Muscle of leg (tissue), 11 donors: Measurements from ENCODE around the gene TLDC2. TPM values are rescaled to one million over a fixed set of nuclear protein-coding genes. Genes with fewer than 3 reads are reported as not detected.
"Not testable (repeated sequence)": the region's sequence is repeated elsewhere in the genome, so short reads cannot be mapped to it uniquely, and the experiment has no call there.

ENCODE experiments used
- DNase-seq: peaks from one replicate; pipeline ENCODE4 v3.0.0; 2013
- H3K27ac ChIP-seq: one replicate; pipeline ENCODE4 v1.5.1; 2013; ENCODE audit warnings: mild to moderate bottlenecking, low read length, control low read depth
- H3K27me3 ChIP-seq: one replicate; pipeline ENCODE4 v1.6.1; 2013; ENCODE audit warnings: low read length; ENCODE audit not compliant: control insufficient read depth, insufficient read depth
- H3K36me3 ChIP-seq: one replicate; pipeline ENCODE4 v1.6.1; 2013; ENCODE audit warnings: low read length; ENCODE audit not compliant: control insufficient read depth, insufficient read depth
- H3K4me1 ChIP-seq: one replicate; pipeline ENCODE4 v1.6.1; 2013; ENCODE audit warnings: low read length; ENCODE audit not compliant: control insufficient read depth, insufficient read depth
- H3K4me3 ChIP-seq: one replicate; pipeline ENCODE4 v1.5.1; 2013; ENCODE audit warnings: low read length, control low read depth
- H3K9me3 ChIP-seq: replicated peaks from 2 replicates; pipeline ENCODE4 v1.6.1; 2013; ENCODE audit warnings: low read depth, low read length; ENCODE audit not compliant: control insufficient read depth
- WGBS: methylation state at CpG from one replicate; pipeline ENCODE4 v1.1.5; 2013; ENCODE audit warnings: missing lambda C conversion rate; ENCODE audit not compliant: insufficient coverage; 5-methylcytosine and 5-hydroxymethylcytosine counted together
- polyA plus RNA-seq, 8 donors: library from polyadenylated mRNA; unstranded; fragments of 120-200 nt; gene quantifications; one replicate each; pipeline versions ENCODE4 v1.2.1 to v1.2.3, GENCODE V29; 2013; ENCODE audit warnings: inconsistent platforms in 1 of 8, low replicate concordance in 1 of 8; ENCODE audit not compliant: insufficient read length in 8 of 8, insufficient read depth in 1 of 8
- total RNA-seq: library from RNA; stranded (reverse); fragments of 120-200 nt; gene quantifications from one replicate; pipeline ENCODE4 v1.2.4, GENCODE V29; 2013

TLDC2 gene
- total and polyA plus RNA-seq, 9 donors, result 0.04 to 0.45 (median 0.24) TPM; not detected in 1

GRCh38 chr20:36905566-36905965, 29.6 kb downstream of the TLDC2 start:
- peaks cover 34% of the 10 kb centered on the region for H3K36me3 ChIP-seq
- not testable (repeated sequence) for H3K4me3 ChIP-seq, H3K27ac ChIP-seq, DNase-seq, H3K27me3 ChIP-seq, H3K9me3 ChIP-seq, H3K4me1 ChIP-seq
- WGBS, result 95% methylated on average over 3 of the region's 10 CpGs

DNA sequence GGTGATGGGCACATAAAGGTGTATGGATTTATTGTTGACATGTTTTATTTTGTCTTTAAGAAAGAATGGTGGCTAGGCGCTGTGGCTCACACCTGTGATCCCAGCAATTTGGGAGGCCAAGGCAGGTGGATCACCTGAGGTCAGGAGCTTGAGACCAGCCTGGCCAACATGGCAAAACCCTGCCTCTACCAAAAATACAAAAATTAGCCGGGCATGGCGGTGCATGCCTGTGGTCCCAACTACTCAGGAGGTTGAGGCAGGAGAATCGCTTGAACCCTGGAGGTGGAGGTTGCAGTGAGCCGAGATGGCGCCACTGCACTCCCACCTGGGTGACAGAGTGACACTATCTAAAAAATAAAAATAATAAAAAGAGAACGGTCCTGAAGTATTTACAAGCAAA, 30.1 kb downstream of the TLDC2 start:
- H3K36me3 ChIP-seq, result peaks cover 34% of the 10 kb centered on the region
- 60% methylated on average over 1 of the region's 7 CpGs for WGBS
- DNase-seq, H3K4me1 ChIP-seq, H3K9me3 ChIP-seq, H3K27ac ChIP-seq, H3K4me3 ChIP-seq, H3K27me3 ChIP-seq: not testable (repeated sequence)

DNA sequence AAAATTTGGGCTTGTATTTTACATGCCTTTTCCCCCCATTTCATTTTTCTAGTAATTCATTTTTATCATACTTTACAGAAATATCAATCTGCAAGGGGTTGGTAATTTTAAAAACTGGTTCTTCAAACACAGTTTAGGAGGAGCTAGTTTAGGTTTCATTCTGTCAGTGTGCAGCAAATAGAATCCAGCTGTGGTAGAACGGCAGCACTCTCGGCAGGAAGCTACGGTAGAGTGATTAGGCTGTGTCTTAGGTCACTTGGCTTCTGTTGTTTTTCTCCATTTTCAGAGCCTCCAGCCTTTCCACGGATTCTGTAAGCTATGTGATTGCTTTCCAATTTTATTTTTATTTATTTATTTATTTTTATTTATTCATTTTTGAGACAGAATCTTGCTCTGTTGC, 32.7 kb downstream of the TLDC2 start:
- DNase-seq, result no peak
- H3K4me1 ChIP-seq, result no peaks in the 10 kb centered on the region
- no peaks in the 10 kb centered on the region for H3K9me3 ChIP-seq
- H3K27ac ChIP-seq, result no peak overlapping the region
- H3K27me3 ChIP-seq, result no peaks in the 10 kb centered on the region
- peaks cover 22% of the 10 kb centered on the region for H3K36me3 ChIP-seq
- no peak overlapping the region for H3K4me3 ChIP-seq
- WGBS, result 53% methylated on average over 3 of the region's 4 CpGs

- H3K27me3 ChIP-seq, result no peaks in the 10 kb centered on the region
- peaks cover 21% of the 10 kb centered on the region for H3K36me3 ChIP-seq
- H3K4me1 ChIP-seq, result no peaks in the 10 kb centered on the region
- H3K9me3 ChIP-seq, result no peaks in the 10 kb centered on the region
- H3K27ac ChIP-seq, result no peak overlapping the region
- WGBS, result no CpG with 5 or more reads among the region's 2 CpGs
- no peak overlapping the region for H3K4me3 ChIP-seq
- DNase-seq, result no peak
These were observed 40.3 kb downstream of the TLDC2 start for GRCh38 chr20:36916199-36916598.

DNA sequence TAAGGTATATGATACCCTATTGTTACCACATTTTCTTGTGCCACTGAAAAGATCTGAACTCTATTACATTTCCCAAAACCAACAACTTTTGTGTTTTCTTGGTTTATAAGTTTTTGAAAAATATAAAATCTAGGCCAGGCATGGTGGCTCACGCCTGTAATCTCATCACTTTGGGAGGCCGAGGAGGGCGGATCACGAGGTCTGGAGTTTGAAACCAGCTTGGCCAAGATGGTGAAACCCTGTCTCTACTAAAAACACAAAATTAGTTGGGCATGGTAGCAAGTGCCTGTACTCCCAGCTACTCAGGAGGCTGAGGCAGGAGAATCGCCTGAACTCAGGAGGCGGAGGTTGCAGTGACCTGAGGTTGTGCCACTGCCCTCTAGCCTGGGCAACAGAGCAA, 41.3 kb downstream of the TLDC2 start:
- 90% methylated on average over 2 of the region's 6 CpGs for WGBS
- Histone ChIP-seq H3K27ac (no peak overlapping the region), H3K36me3 (peaks cover 21% of the 10 kb centered on the region), H3K4me1 (no peaks in the 10 kb centered on the region), H3K9me3 (no peaks in the 10 kb centered on the region), H3K4me3 (no peak overlapping the region), H3K27me3 (no peaks in the 10 kb centered on the region)
- no peak for DNase-seq

DNA sequence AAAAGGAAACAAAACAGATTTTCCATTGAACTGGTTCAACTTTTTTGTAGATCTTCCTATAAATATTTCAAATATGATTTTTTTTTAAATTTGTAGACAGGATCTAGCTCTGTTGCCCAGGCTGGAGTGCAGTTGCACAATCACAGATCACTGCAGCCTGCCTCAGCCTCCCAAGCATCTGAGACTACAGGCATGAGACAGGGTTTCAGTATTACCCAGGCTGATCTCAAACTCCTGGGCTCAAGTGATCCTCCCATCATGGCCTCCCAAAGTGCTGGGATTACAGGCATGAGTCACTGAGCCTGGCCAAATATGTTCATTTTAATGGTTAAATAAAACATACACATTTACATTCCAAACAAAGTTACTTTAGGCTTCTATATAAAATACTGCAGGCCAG, 42.0 kb downstream of the TLDC2 start:
- Histone ChIP-seq H3K4me1 (no peaks in the 10 kb centered on the region), H3K27me3 (no peaks in the 10 kb centered on the region), H3K36me3 (peaks cover 21% of the 10 kb centered on the region), H3K4me3 (no peak overlapping the region), H3K27ac (no peak overlapping the region), H3K9me3 (no peaks in the 10 kb centered on the region)
- DNase-seq, result no peak

DNA sequence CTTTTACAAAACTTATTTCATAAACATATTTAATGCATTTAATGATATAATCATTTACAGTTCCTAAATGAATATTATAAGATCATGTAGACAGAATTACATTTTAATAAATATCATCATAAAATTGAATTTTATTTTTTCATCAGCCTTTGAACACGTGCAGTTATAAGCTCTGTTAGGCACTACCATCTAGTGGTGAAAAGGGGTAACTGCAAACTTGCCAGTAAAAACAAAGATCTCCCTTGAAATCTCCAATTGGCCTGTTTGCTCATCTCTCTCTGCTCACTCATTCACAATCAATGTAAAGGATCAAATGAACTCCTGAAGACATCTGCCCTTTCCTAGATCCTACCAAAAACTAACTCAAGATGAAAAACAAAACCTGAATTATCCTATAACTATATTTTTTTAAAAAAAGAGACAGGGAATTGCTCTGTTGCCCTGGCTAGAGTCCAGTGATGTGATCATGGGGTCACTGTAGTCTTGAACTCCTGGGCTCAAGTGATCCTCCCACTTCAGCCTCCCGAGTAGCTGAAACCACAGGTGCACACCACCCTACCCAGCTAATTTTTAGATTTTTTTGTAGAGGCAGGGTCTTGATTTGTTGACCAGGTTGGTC, 43.9 kb downstream of the TLDC2 start:
- no peaks in the 10 kb centered on the region for H3K4me1 ChIP-seq
- WGBS, result 0% methylated on average over 1 of the region's 2 CpGs
- H3K4me3 ChIP-seq, result no peak overlapping the region
- peaks cover 17% of the 10 kb centered on the region for H3K36me3 ChIP-seq
- H3K9me3 ChIP-seq, result no peaks in the 10 kb centered on the region
- peak; percentile 77 for DNase-seq
- no peak overlapping the region for H3K27ac ChIP-seq
- no peaks in the 10 kb centered on the region for H3K27me3 ChIP-seq

DNA sequence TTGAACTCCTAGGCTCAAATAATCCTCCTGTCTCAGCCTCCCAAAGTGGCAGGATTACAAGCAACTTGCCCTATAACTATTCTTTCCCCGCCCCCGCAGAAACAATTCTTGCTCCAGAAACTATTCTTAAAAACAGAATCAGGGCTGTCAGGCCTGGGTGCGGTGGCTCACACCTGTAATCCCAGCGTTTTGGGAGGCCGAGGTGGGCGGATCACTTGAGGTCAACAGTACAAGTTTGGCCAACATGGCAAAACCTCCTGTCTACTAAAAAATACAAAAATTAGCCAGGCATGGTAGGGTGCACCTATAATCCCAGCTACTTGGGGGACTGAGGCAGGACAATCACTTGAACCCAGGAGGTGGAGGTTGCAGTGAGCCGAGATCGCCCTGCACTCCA, 44.4 kb downstream of the TLDC2 start:
- no peak overlapping the region for H3K4me3 ChIP-seq
- H3K36me3 ChIP-seq, result peaks cover 12% of the 10 kb centered on the region
- DNase-seq, result no peak
- H3K9me3 ChIP-seq, result no peaks in the 10 kb centered on the region
- H3K4me1 ChIP-seq, result no peaks in the 10 kb centered on the region
- no peak overlapping the region for H3K27ac ChIP-seq
- H3K27me3 ChIP-seq, result no peaks in the 10 kb centered on the region
- 93% methylated on average over 4 of the region's 8 CpGs for WGBS

- Histone ChIP-seq H3K9me3 (no peaks in the 10 kb centered on the region), H3K36me3 (peaks cover 20% of the 10 kb centered on the region), H3K4me1 (no peaks in the 10 kb centered on the region), H3K4me3 (no peak overlapping the region), H3K27me3 (no peaks in the 10 kb centered on the region), H3K27ac (no peak overlapping the region)
- DNase-seq, result no peak
- WGBS, result 0% methylated on average over 1 of the region's 9 CpGs
These were observed 48.5 kb downstream of the TLDC2 start for GRCh38 chr20:36924167-36925045.

GRCh38 chr20:36925234-36925633, 49.3 kb downstream of the TLDC2 start:
- DNase-seq, result no peak
- Histone ChIP-seq H3K4me1 (no peaks in the 10 kb centered on the region), H3K36me3 (peaks cover 20% of the 10 kb centered on the region), H3K9me3 (no peaks in the 10 kb centered on the region), H3K27ac (no peak overlapping the region), H3K27me3 (no peaks in the 10 kb centered on the region), H3K4me3 (no peak overlapping the region)
- 67% methylated on average over 2 of the region's 2 CpGs for WGBS
